ENCODE measurements around the gene RNF166. TPM values are rescaled to one million over a fixed set of nuclear protein-coding genes. Genes with fewer than 3 reads are reported as not detected.

RNF166 gene, protein sequence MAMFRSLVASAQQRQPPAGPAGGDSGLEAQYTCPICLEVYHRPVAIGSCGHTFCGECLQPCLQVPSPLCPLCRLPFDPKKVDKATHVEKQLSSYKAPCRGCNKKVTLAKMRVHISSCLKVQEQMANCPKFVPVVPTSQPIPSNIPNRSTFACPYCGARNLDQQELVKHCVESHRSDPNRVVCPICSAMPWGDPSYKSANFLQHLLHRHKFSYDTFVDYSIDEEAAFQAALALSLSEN
- total RNA-seq: 10 to 100 TPM; 48.8 to 52.6 TPM

DNA sequence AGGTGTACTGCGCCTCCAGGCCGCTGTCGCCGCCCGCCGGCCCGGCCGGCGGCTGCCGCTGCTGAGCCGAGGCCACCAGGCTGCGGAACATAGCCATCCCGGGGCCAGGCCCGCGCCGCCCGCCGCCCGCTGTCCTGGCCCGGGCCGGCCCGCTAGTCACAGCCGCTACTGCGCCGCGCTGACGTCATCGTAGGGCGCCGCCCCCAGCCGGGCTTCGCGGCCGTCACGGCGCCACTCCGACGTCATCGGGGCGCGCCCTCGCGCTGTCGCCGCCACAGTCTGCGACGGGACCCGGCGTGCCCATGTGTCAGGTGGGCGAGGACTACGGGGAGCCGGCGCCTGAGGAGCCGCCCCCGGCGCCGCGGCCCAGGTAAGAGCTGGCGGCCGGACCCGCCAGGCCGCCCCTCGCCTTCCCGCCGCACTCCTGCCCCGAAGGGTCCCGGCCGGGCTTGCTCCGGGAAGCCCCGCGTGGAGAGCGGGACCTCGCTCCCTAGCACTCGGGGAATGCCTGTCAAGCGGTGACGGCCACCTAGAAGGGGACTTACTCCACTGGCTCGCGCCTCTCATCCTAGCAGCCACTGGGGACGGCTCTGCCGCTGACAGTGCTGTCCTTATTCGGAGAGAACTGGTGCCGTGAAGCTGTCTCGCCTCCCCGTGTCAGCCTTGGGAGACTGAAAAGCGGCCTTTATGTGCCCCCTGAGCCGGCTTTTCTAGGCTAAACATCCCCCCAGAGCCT, at the start of gene RNF166, which contains the start of gene CTU2:
RNF166 (minus strand) TSS at position 180 of the 736 bp plus-strand sequence; CDS start at position 97, 83 bp downstream.
CTU2 (plus strand) TSS at position 275 of the 736 bp plus-strand sequence; CDS start at position 303, 28 bp downstream.
- CTCF ChIA-PET: interaction anchor here (0.7 to 2.3 kb wide), 6 partner anchors 14 to 78 kb away, joined by 3 to 10 read pairs (median 3); no protein-coding TSS in a partner anchor
- POLR2A ChIA-PET: interaction anchor here (1.3 to 2.0 kb wide), 3 partner anchors 9 to 77 kb away, joined by 4 to 5 read pairs (median 4); no protein-coding TSS in a partner anchor

DNA sequence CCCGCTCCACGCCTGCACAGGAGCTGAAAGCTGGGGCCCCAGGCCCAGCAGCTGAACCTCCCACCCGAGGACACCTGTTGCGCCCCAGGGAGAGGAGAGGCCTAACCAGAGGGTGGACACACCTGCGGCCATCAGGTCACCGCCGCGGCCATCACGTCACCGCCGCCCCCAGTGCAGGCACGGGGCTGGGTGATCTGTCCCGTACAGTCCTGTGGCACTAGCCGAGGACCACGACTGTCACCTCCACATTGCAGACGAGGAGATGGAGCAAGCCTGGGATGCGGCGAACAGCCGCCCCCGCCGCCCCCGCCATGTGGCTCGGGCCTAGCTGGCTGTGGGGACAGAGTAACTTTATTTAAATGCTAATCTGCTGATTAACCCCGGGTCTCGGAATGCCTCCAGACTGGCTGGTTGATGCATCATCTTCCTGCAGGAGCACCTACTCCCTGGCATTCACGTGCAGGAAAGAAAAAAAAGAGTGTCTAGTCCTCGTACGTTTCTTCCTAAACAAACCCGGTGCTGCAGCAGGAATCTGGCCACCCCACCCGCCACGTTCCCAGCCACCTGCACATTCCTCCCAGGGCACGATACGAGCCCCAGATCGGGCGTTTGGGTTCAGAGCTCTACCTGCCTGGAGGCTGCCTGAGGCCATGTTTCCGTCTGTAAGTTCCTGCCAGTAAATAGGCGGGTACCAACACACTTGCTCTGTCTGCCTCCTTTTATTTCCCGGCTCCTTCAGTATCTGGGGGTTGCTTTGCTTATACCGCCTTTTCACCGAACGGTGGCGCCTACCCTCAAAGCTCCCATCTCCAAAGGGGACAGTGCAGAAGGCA, 48.9 kb upstream of the RNF166 start:
- CTCF ChIA-PET: interaction anchor here (0.8 to 2.4 kb wide), 2 partner anchors 18 to 26 kb away, joined by 3 to 10 read pairs; no protein-coding TSS in a partner anchor
- POLR2A ChIA-PET: no interaction called here

DNA sequence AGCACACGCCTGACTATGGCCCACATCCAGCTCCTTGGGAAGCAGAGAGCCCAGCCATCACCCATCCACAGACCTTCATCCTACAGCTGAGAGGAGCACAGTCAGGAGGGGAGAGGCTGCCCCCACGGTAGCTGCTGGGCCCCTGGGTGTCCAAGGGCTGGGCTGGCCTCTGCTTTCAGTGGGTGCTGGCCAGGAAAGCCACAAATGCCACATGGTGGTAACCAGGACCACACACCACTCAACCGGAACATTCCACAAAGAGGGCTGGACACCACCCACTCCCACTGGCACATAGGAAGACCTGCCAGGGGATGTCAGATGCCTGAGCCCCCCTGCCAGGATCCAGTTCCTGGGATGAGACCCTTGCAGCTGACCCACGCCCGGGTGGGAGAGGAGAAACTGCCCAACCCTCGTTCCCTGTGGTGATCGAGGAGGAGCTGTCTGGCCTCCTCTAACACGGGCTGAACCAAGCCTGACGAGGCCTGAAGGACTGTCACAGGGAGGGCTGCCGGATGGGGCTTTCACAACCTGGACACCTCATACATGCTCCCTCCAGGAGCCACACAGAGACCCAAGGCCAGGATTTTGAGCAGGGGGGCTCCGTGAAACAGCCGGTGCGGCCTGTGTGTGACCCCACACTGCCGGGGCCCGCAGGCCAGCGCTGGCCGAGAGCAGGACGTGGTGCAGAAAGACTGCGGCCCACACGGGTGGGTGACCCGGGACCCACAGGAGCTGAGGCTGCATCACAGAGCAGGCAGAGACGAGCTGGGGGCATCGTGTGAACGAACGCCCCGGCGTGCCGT, 48.1 kb upstream of the RNF166 start:
- ChIA-PET POLR2A (no interaction called here), CTCF (interaction anchor here (0.7 to 2.4 kb wide), 3 partner anchors 11 to 27 kb away, joined by 3 to 10 read pairs (median 3); no protein-coding TSS in a partner anchor)

DNA sequence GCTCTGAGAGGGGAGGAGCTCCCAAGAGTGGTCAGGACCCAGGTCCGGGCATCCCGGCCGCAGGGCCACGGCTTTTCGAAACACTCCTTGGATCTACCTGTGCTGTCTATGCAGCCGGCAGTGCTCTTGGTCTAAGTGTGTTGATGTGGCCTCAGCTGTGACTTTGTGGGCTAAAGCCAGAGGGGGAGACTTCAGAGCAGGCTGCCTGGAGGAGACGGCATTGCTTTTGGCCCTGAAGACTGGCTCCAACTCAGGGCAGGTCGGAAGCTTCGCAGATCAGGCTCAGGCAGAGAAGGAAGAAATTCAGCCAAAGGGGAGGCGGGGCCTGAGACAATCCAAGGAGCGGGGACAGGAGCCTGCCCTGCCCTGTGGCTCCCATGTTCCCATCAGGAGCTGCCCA, 47.4 kb upstream of the RNF166 start:
- POLR2A ChIA-PET: no interaction called here
- CTCF ChIA-PET: interaction anchor here (0.7 to 2.4 kb wide), 2 partner anchors 10 to 16 kb away, joined by 3 to 10 read pairs; no protein-coding TSS in a partner anchor

DNA sequence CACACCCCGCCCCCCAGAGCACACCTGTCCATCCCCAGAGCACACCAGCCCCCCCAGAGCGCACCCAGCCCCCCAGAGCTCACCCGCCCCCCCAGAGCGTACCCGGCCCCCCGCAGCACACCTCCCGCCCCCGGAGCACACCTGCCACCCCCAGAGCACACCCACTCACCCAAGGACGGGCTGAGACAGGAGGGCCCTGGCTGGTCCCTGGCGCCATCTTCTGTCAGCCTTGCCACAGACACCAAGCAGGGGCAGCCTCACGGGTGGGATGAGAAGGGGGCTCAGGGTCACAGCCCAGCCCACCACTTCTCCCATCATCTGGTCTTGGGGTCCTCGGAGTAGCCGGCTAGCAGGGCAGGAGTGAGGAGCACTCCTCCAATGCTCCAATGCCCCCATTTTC, 47.0 kb upstream of the RNF166 start:
- CTCF ChIA-PET: interaction anchor here (2.4 kb wide), 1 partner anchor 16 kb away, joined by 10 read pairs; no protein-coding TSS in a partner anchor
- POLR2A ChIA-PET: no interaction called here

DNA sequence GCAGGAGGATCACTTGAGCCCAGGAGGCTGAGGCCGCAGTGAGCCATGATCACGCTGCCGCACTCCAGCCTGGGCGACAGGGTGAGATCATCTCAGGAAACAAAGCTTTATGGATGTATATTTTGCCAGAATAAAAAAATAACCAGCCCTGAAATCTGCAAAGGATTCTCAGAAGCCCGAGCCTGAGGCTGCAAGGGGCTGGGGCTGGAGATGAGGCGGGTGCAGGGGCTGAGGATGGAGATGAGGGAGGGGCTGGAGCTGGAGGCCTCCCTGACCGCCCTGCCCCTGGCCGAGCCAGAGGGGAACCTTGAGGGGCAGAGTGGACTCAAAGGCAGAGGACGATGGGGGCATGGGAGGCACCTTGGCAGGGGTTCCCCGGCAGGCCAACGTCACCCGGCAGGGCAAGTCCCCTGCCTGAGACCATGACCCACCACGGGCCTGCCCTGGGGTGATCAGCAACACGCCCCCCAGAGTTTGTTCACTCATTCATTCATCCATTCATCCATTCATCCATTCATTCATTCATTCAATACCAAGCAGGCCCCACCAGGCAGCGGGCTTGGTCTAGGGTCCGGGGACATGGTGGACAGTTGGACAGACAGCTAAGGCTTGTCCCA, 46.3 kb upstream of the RNF166 start:
- POLR2A ChIA-PET: no interaction called here
- CTCF ChIA-PET: no interaction called here

DNA sequence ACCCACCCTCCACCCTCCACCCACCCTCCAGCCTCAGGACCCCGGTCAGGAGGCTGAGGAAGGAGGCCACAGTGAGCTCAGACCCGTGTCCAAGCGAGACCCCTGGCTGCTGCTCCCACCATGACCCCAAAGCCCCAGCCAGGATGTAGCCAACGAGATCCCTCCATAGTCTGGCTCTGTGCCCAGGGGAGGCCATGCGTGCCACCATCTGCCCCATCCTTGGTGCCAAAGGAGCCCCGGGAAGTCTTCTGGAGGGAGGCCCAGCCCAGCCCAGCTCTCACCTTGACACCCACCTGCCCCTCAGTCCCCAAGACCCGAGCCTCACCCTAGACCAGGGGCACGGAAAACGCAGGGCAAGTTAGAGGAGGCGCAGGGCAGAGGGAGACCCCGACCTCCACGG, 44.6 kb upstream of the RNF166 start:
- CTCF ChIA-PET: interaction anchor here (7.4 kb wide), 1 partner anchor 15 kb away, joined by 51 read pairs; no protein-coding TSS in a partner anchor
- POLR2A ChIA-PET: interaction anchor here (0.6 kb wide), 1 partner anchor 9 kb away, joined by 4 read pairs; no protein-coding TSS in a partner anchor

DNA sequence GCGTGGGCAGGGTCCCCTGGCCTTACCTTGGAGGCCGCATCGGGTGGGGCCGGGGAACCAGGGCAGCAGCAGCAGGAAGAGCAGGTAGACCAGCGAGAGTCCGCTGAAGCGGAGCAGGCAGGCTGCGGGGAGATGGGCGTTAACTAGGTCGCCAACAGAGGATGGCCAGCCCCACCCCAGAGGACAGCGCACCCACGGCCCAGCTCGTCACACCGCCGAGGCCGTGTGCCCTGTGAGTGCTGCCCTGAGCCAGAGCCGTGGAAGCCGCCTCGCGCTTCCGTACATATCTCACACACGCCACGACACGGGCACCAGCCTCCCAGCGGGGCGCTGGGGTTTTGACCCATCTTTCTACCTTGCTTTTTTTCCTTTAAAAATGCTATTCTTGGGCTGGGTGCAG, 43.1 kb upstream of the RNF166 start:
- POLR2A ChIA-PET: no interaction called here
- CTCF ChIA-PET: interaction anchor here (7.4 kb wide), 1 partner anchor 14 kb away, joined by 51 read pairs; no protein-coding TSS in a partner anchor

DNA sequence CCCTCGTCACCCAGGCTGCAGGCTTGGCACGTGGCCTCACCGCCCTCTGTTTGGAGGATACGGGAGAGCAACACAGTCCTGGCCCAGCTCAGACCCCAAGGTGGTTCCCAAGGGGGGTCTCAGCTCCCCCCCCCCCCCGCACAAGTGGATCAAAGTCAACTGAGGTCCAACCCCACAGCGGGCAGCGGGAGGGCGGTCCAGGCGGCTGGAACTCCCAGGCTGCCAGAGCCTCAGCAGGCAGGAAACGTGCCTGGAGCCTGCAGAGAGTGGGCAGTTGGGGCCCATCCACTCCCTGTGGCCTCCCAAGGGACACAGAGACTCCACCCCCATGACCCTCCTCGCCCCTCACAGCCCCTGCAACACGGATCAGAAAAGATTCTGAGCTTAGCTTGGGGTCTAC, 42.2 kb upstream of the RNF166 start:
- CTCF ChIA-PET: interaction anchor here (0.7 to 7.4 kb wide), 2 partner anchors 13 to 34 kb away, joined by 4 to 51 read pairs; no protein-coding TSS in a partner anchor
- POLR2A ChIA-PET: interaction anchor here (0.7 kb wide), 1 partner anchor 14 kb away, joined by 4 read pairs; no protein-coding TSS in a partner anchor

DNA sequence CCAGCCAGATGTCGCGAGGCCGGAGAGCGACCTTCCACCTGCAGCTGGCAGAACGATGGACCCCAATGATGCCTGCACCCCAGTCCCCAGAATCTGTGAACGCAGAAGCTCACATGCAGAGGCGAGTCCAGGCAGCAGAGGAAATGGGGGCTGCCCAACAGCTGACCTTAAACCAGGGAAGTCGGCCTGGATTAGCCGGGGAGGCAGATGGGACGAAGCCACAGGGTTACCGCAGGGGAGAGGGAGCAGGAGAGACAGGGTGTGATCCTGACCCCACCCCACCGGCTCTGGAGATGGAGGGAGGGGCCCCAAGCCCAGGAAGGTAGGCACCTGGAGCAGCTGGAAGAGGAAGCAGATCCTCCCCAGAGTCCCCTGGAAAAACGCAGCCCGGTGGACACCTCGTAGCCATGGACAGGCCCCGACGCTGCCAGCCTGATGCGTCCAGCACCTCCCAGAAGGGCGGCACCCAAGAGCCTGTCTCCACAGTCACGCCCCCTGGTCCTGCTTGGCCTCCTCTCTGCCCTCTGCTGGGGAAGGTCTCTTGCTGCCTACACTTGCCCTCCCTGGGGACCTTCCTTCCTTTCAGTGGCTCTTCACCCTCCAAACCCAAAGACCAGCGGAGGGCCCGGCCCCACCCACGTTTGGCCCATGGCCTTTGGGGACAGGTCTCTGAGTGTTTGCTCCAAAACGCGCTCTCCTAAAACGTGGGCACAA, 41.5 kb upstream of the RNF166 start:
- ChIA-PET POLR2A (interaction anchor here (0.7 to 1.3 kb wide), 2 partner anchors 10 to 13 kb away, joined by 3 to 4 read pairs; no protein-coding TSS in a partner anchor), CTCF (interaction anchor here (1.6 to 7.4 kb wide), 3 partner anchors 12 to 36 kb away, joined by 9 to 51 read pairs (median 9); no protein-coding TSS in a partner anchor)

DNA sequence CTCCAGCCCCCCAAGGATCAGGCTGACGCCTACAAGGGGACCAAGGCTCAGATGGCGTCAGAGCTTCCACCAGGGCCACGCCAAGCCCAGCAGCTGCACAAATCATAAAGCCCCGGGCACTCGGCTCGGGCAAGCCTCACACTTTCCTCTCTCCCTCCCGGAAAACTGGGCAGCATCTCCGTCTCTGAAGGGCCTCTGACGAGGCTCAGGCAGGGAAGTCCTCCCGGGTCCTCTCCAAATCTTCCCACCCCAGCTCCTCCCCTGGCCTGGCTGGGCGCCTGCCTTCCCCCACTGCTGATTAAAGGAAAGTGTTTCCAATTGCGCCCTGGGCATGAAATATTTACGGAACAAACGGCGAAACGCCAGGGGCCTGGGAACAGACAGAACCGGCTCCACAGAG, 40.3 kb upstream of the RNF166 start:
- ChIA-PET CTCF (interaction anchor here (0.5 to 7.4 kb wide), 6 partner anchors 11 to 164 kb away, joined by 3 to 51 read pairs (median 6); no protein-coding TSS in a partner anchor), POLR2A (interaction anchor here (1.3 kb wide), 1 partner anchor 9 kb away, joined by 3 read pairs; no protein-coding TSS in a partner anchor)

DNA sequence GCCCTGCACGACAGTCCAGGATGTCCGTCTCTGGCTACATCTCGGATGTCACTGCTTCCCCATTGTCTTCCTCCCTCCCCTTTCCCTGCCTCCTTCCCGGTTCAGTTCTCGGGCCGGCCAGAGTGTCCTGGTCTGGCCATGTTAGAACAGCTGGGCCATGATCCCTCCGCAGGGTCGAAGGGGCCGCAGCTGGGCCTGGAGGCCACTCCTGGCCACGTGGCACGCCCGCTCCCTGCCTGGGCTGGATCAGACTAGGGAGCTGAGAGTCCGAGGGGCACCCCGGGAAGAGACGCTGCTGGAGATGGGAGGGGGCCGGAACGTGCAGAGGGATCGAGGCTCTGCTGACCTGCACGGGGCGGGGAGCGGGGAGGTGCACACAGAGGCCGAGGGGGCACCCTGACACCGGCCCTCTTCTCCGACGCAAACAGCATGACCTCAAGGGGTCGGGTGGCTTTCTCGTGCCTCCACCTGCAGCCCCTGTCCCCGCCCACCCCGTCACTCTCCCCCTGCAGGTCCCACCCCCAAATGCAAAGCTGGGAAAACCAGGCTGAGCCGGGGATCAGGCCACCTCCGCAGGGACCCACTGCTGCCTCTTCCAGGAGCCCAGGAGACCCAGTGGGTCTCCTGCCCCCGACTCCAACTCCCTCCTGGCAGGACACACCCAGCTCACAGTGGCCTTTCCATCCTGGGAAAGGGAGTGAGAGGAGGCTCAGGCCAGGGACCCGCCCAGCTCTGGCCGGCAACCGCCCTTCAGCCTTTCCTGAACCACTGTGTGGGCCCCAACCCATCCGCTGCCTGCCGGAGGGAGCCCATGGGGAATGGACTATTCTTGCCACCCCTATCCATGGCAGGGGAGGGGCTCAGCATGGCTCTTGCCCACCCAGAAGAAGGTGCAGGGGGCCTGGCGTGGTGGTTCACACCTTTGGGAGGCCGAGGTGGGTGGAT, 38.6 kb upstream of the RNF166 start:
- POLR2A ChIA-PET: interaction anchor here (0.8 to 1.0 kb wide), 2 partner anchors 37 to 49 kb away, joined by 4 to 5 read pairs; no protein-coding TSS in a partner anchor

DNA sequence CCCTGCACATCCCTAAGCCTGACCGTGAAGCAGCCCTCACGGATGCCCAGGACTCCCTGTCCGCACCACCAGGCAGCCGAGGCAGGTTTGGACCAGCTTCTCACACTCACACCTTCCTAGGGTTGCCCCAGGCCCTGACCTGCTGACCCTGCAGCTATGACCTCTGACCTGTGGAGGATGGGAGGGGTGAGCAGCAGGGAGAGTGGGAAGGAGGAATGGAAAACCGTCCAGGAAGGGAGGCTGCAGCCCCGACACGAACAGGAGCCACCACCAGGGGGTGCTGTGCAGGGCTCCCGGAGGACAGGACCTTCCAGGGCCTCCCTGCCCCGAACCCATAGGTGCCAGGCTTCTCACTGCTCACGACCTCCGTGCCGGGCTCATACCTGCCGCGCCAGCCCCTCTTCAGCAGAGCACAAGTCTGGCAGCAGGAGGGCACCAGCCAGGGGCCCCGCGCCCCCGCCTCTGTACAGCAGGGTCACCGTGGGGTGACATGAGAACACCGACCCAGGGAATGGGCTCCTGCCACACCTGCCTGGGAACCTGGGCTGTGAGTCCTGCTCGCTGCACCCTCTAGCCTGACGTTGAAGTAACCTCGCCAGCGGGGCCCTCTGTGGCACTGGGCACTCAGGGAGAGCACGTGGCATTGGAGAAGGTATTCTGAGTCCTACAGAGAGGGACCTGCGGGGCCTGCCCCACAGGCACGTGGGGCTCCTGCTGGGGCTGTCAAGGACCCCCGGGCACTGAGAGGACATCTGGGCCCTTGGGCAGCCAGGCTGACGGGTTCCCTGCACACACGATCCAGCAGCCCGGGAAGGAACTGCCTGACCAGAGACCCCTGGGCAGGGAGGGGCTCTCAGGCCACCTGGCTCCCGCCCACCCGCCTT, 37.7 kb upstream of the RNF166 start:
- ChIA-PET POLR2A (no interaction called here), CTCF (interaction anchor here (0.6 to 1.7 kb wide), 14 partner anchors 10 to 69 kb away, joined by 3 to 8 read pairs (median 3); no protein-coding TSS in a partner anchor)

More for the DNA sequence above, 38.6 kb upstream of the RNF166 start:
- CTCF ChIA-PET: interaction anchor here (1.3 to 7.4 kb wide), 7 partner anchors 9 to 422 kb away, joined by 3 to 51 read pairs (median 5); no protein-coding TSS in a partner anchor

DNA sequence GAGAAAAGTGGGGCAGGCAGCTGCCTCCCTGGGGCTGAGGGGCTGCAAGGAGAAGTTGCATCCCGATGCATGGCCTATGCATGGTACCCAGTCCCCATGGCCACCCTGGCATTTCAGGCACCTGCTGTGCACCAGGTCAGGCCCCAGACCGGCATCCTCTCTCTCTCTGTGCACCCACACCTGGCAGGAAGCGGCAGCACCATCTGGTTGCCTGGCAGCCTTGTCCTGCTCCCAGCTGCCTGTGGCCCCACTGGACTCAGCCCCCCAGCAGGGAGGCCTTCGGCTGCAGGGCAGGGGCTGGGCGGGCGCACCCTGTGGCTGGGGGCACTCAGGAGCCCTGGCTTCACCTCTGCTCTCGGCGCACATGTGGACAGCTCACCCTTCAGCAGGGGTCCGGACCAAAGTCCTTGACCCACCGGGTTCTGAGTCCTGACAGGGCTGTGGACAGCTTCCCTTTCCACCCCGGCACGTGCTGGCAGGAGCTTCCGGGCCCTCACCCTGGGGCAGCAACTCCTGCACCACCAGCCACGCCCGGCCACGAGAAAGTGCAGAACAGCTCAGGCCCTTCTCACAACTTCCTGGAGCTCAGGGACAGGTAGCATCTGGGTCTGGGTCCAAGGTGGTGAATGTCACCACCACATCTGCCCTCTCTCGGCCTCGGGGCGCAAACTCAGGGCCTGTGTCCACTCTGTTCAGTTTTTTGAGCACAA, 36.8 kb upstream of the RNF166 start:
- ChIA-PET POLR2A (no interaction called here), CTCF (interaction anchor here (0.6 to 1.7 kb wide), 13 partner anchors 9 to 70 kb away, joined by 3 to 8 read pairs (median 3); no protein-coding TSS in a partner anchor)
